Stimulated activated CD8-positive, alpha-beta memory T cell treated with anti-CD3 and anti-CD28 coated beads, Interleukin-12 subunit alpha, Interleukin-12 subunit beta, amount 100 ng/mL, for 1 hour (primary cell): ENCODE measurements around the gene KIF7.
A peak's percentile ranks its signal among the peaks of the same experiment; 100 is the strongest.

Experiments used
- DNase-seq: peaks from one replicate; pipeline ENCODE4 v3.0.0-alpha.2; 2020; ENCODE audit warnings: low read depth

Gene KIF7

DNA sequence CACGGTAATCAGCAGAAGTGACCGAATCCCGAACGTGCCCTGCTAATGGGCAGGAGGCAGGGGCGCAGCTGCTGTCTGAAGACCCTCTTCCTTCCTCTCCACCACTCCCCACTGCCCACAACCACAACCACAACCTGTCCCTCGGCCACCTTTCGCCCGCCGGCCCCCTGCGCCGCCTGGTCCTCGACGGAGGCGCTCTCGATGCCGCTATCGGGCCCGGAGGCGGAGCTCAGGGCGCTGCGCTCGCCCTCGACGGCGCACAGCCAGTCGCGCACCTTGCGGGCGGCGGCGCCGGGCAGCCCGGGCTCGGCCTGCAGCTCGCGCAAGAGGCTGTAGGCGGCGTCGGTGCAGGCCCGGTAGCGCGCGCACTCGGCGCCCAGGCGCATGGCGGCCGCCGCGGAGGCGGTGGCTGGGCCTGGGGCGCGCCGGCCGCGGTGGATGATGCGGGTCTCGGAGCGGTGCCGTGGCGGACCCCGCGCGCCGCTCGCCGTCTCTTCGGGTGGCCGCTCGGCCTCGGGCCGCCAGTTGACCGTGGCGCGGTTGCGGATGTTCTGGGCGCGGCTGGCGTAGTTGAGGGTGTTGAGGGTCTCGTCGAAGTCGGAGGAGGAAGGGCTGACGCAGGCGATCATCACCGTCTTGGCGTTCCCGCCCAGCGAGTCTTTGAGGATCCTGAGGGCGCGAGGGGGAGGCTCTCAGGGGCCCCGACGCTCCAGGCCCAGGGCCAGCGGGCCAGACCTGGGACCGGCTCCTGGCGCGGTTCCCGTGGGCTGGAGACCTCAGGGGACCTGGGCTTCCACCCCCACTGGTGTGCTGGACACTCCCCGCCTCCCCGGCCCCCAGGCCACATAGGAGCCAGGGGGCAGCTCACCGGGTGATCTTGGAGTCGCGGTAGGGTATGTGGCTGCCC lies 6.9 kb downstream of the KIF7 start:
- DNase-seq: no peak

DNA sequence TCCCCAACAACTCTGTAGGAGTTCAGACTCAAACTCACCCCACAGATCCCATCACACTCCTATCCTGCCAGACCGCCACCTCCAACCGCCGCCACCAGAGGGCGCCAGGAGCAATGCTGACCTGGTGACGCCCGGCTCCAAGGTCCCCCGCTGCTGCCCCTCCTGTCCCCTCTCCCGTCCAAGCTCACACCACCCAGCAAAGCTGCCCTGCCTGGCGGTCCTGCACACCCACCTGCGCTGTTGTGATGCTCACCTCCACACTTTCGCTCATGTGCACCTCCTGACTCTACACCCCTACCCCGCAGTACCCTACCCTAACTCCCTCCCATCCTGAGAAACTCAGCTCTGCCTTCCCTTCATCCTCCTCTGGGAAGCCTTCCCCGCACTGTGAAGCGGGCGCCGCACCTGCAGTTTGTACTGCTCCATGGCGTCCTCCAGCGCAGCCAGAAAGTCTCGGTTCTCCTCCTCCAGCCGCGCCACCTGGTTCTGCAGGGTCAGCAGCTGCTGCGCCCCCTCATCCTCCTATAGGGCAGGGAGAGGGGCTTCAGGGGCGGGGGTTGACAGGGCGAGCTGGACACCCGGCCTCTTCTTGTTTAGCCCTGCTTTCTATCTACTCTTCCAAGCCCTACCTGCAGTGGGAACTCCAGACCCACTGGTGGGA lies 7.9 kb downstream of the KIF7 start:
- peak; percentile 31 for DNase-seq

DNA sequence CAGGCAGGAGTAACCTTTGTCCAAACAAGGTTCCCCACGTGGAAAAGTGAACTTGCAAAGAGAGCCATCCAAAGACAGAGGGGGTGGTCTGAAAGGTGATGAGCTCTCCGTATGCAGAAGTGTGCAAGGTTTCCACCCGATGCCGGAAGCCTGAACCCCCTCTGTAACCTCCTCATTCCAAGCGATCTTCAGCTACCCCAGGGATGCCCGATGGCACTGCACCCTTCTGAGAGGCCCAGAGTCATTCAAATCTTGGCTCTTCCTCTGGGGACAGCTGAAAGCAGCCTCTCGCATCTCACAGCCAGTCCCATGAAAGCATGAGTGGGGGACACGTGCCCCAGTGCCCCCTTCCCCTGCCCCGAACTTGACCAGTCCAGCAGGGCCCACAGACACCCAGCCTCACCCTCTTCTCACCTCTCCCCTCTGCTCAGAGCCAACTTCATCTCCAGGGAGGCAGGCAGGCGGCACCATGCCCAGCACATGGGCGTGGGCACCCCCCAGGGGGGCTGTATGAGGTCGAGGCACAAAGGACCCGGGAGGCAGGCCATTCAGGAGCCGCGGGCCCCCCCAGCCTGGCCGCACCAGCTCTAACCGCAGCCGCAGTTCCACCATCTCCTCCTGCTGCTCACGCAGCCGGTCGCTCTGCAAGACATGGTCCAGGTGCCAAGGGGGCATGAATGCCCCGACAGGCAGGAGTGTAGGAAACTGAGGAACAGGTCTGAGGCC lies 8.7 kb downstream of the KIF7 start:
- DNase-seq: no peak

DNA sequence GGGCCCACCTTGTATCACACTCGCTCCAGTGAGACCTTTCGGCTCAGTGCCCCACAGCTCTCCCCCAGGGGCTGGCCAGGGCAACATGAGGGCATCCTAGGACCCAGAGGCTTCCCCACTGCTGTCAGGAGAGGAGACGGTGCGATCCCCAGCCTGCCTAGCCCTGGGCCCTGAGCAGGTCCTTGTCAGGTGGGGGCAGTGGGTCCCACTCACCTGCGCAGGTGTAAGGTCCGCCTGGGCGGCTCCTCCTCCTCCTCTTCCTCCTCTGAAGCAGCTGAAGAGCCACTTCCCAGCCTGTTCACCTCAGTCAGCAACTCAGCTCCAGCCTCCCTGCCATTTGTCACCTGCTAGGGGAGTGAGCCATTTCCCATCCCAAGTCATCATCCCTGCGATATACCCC lies 9.6 kb downstream of the KIF7 start:
- DNase-seq: no peak

DNA sequence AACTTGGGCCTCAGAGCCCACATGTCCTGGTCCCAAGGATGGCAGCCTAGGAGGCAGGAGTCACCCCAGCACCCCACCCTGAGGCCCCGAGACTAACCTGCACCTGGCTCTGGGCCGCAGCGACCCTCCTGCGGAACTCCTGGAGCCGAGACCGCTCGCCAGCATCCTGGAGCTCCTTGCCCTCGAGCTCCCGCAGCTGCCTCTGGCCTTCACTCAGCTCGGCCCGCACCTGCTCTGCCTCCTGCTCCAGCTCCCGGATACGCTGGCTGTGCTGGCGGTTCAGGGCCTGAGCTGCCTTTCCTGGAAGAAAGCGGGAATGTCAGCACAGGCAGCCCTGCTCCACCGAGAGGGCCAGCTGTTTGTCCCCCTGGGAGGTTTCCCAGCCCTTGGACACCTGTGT lies 13.2 kb downstream of the KIF7 start:
- no peak for DNase-seq

DNA sequence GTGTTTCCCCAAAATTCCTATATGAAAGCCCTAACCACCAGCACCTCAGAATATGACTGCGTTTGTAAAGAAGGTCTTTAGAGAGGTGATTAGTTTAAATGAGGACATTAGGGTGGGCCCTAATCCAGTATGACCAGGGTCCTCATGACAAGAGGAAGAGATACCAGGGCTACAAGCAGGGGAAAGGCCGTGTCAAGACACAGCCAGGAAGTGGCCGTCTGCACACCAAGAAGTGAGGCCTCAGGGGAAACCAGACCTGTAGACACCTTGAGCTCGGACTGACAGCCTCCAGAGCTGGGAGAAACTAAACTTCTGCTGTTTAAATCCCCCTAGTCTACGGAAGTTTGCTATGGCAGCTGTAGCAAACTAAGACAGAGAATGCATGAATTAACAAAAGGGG lies 14.2 kb downstream of the KIF7 start:
- no peak for DNase-seq

DNA sequence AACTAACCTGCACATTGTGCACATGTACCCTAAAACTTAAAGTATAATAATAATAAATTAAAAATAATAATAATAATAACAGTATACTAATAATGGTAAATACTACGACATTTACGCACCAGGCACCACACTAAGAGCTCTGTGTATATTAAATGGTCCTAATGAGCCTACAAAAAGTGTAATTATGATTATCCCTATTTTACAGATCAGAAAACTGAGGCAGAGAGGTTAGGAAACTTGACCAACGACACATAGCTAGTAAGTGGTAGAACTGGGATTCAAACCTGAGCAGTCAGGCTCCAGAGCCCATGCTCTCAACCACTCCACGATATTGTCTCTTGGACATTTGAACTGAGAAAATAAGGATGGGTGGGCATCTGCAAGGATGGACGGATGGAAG lies 15.0 kb downstream of the KIF7 start:
- no peak for DNase-seq

DNA sequence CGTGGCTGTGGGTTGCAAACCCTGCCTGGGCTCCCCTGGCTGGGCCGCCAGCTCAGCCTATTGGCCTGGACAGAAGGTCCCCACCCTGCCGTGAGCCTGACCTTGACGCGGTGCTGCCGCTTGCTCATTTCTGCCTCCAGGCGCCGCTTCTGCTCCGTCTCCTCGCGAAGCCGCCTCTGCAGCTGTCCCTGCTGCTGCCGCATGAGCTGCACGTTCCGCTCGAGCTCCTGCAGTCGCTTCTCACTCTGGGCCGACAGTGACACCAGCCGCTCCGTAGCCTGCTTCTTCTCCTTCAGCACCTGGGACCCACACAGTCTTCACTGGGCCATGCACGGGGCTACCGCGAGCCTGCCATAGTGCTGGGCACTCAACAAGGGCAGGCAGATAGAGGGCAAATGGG lies 21.7 kb downstream of the KIF7 start:
- DNase-seq: no peak

DNA sequence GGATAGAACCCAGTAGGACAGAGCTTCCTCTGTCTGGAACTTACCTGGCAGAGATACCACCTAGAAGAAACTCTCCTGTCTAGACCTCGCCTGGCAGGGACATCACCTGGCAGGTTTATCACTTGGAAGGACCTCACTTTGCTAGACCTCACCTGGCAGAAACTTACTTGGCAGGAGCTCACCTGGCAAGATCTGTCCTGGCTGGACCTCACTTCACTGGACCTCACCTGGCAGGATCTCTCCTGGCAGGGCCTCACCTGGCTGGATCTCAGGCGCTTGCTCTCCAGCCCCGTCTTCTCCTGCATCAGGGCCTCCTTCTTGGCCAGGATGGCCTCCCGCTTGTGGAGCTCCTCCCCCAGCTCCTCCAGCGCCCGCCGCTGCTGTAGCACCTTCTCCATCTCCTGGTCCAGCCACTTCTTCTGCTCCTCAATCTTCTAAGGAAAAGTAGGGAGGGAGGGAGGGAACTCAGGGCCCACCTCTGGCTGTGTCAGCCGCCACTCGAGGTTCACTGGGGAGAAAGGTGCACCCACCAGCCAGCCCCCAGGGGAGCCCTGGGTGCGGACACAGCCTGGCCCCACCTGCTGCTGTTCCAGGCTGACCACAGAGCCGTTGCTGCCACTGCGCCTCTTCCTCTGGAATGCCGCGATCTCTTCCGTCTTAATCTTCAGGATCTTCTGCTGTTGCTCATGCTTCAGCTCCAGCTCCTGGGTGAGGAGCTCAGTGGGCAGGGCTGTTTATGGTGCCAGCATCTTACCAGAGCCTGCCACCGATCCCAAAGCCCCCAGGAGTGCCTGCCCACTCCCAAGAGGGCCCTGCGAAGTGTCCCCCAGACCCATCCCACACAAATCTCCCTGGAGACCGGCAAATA lies 22.5 kb downstream of the KIF7 start:
- no peak for DNase-seq

DNA sequence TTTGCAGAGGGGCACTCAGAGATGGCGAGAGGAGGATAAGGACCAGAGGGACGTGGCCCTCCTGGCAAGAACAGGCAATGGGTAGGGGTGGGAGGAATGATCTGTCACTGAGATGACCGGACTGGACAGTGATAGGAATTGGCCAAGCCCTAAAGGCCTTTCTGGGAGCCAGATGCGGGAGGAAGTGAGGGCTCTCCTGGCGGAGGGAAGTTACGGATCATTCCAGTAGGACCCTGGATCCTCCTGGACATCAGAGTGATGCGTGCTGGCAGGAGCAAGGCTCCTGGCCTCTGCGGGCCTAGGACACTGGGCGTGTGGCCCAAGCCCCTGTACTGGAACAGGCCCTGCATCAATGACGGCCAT lies 23.4 kb downstream of the KIF7 start:
- DNase-seq: no peak

DNA sequence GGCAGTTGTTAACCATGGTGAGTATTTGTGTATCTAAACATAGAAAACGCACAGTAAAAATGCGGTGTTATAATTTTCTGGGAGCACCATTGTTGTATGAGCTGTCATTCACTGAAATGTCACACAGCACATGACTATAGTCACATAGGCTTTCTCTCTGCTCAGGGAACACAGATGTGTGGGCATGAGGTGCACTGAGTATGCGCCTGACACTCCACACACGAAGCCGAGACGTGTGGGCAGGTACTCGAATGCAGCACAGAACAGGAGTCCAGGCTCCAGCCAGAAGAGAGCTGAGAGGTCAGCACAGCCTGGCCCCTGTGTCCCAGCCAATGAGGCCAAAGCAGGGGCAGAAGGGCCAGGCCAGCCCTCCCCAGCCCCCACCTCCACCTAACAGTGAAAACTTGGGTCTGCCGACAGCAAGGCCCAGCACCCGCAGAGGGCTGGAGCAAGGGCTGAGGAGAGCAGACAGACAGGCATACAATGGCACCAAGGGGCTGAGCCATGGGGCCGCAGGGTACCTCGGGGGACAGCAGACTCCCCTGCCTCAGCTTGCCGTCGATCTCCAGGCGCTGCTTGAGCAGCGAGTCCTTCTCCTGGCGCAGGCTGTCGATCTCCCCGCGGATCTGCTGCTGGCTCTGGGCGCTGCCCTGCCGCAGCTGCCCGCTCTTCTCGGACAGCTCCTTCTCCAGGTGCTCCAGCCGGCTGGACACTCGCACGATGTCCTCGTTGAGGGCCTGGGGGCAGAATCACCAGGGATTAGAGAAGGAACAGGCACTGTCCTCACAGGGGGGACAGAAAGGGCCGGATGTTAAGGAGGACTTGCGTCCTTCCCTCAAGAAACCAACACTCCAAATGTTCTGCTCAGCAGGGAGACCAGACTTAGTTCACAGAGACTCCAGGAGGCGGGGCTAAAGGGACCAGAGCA lies 24.0 kb downstream of the KIF7 start:
- DNase-seq: no peak

DNA sequence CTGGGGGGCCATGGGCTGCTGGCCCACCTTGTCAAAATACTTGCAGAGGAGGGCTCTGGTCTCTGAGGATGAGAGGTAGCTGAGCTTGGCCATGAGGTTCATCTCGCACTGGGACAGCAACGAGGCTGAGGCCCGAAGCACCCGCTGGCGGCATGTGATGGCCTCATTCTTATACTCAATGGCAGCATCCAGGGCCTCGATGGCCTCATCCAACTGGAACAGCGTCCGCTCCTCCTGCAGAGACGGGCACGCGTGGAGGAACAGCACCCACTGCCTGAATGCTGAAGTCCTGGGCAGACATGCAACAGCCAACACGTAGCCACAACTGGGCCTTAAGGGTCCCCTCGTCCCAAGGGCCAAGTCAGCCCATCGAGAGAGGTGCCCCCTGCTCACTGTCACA lies 25.0 kb downstream of the KIF7 start:
- no peak for DNase-seq

DNA sequence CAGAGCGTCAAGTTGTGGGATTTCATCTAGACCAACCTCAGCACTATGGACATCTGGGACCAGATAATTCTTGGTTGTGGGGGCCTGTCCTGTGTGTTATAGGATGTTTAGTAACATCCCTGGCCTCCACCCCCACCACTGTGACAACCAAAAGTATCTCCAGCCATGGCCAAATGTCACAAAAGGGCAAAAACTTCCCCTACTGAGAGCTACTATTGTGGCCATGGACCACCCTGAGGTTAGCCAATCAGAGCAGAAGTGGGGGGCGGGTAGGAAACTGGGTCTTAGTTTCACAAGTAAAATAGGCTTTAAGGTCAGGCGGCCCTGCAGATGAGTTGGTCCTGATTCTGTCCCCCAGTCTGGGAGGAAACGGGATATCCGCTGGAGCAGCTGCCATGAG lies 25.4 kb downstream of the KIF7 start:
- no peak for DNase-seq

DNA sequence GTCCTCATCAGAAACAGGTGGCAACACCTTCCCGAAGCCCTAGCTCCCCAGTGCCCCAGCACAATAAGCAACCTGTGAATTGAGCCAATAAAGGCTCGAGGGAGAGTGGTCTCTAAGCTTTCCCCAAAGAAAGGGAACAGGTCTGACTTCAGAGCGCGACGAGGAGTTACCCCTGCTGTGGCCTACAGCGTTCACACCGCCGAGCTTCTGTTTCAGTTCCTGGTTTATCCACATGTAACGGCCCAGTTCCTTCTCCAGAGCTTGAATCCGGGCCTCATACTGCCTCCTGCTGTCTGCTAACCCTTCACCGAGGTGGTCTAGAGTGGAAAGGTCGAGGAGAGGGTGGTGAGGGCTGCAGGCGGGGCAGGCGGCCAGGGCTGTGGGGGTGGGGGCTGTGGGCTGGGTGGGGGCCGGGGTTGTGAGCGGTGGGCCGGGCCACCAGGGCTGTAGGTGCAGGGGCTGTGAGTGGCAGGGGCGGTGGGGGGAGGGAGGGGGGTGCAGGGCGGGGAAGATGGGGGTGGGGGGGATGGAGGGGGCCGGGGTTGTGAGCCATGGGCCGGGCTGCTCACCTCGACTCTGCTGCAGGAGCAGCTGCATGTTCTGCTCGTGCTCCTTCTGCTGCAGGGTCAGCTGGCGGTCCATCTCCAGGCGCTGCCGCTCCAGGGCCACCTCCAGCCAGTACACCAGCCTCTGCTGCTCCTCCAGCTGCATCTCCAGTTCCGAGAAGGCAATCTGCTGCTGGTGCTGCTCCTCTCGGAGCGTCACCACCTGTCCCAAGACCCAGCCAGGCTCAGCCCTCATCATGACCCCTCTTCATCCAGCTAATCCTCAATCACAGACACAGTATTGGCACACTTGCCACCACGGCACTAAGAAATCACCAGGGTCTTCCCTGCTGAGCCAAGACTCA lies 26.2 kb downstream of the KIF7 start:
- no peak for DNase-seq

DNA sequence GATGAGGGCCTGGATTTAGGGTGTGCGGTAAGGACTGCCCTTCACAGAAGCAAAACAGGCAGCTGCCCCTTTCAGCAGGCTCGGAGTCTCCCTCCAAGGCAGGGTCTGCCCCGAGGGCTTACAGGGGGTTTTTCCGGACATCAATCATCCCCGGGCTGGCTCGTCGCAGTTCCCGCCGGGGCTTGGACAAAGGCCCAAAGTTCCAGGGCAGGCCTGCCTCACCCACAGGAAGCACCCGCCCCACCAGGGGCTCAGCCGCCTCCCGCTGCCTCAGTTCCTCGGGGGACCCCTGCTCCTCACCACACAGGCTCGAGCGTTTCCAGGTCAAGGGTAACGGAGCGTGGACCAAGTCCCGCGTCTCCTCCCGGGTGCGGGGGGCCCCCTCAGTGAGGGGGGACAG lies 27.0 kb downstream of the KIF7 start:
- DNase-seq: no peak

DNA sequence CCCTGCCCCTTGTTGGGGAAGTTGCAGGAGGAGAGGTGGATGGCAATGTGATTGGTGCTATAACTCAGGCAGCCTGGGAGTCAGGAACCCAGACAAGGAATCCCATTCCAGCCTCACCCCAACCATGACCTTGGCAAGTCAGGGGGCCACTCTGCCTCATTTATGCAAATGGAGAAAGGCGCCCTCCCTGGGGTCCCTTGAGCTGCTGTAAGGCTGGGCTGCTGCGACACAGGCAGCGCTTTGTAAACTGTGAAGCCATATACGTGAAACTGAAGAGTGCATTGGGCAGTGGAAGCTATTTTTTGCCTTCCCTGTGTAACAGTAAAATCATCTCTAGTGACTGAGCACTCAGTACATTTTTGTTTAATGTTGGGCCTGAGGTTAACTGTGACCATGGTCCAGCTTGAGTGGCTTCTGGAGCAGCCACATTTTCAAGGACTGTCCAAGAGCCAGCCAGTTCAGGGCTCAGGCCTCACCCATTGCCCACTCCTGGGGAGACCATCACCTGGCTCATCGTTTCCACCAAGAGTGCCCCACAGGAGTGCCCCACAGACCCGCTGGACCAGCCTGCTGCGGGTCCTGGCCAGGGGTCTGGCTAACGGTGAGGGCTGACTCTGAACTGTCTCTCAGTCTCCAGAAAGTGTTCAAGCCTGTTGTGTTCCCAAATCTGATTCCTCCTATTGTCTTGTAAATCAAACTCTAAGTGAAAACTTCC lies 27.9 kb downstream of the KIF7 start:
- DNase-seq: no peak

DNA sequence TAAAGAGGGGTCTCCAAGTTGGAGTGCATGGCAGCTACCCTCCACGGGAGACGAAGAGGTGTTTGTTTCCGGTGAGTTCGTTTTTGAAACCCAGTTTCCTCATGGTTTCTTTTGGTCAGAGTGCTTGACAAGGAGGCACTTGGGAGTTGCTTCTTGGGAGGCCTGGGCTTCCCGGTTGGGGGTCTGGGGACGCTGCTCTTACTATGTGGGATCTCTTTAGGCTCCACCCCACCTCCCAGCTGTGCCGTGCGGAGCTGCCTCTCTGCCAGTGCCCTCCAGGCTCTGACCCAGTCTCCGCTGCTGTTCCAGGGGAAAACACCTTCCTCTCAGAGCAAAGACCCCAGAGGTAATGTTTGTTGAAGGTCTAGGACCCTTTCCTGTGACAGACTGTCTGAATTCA lies 29.6 kb downstream of the KIF7 start:
- no peak for DNase-seq

DNA sequence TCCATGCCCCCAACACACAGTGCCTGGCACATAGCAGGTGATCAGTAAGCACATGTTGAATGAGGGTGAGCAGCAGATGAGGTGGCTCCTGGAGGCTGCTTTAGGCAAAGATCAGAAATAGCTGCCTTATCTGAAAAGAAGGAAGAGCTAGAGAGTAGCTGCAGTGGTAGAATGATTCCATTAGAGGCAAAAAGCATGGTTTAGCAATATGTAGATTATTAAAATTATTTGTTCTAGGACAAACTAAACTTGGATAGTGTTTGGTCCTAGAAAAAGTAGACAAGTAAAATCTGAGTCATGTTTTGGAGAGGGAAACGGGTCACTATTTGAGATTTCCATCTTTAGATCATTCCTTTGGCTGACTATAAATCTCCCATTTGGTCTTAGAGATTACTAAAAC lies 32.1 kb downstream of the KIF7 start:
- no peak for DNase-seq

DNA sequence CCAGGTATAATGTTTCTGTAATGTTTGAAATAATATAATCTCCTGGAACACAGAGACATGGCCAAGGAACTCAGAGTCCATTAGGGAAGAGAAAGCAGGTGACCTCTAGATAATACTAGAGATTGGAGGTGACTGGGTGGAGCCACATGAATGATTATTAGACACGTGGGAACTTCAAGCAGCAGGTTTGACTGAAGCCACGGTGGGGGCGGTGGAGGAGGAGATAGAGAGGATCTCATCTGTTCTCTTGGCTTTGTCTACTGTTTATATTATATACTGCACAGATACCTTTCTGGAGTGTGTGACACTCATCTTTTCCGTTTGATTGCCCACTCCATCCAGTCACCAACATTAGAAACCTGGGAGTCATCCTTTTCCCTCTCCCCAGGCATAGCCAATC lies 33.7 kb downstream of the KIF7 start:
- no peak for DNase-seq
